Measurements from ENCODE around the gene ENG.
"Not testable (repeated sequence)": the region's sequence is repeated elsewhere in the genome, so short reads cannot be mapped to it uniquely, and the experiment has no call there.

GRCh38 chr9:127881715-127882114 is 27.3 kb upstream of the ENG start:
- not testable (repeated sequence) for TF ChIP-seq CTCF, POLR2A (IDR thresholded peaks at IDR 0.05)
